ENCODE data around the gene KCNQ5.

The KCNQ5 gene

GRCh38 chr6:72842140-72842539 is 220.3 kb downstream of the KCNQ5 start:
- no peaks in the 10 kb centered on the region for H3K9me3 ChIP-seq (ENCODE audit: severe bottlenecking)
- H3K27ac ChIP-seq = no peak overlapping the region

GRCh38 chr6:72844614-72845013 is 222.8 kb downstream of the KCNQ5 start:
- Histone ChIP-seq H3K27me3 (ENCODE audit: insufficient read depth, low read depth, severe bottlenecking) (no peaks in the 10 kb centered on the region), H3K27ac (no peak overlapping the region), H3K36me3 (no peaks in the 10 kb centered on the region), H3K9me3 (ENCODE audit: severe bottlenecking) (no peaks in the 10 kb centered on the region), H3K4me3 (ENCODE audit: low read depth, low read length) (no peak overlapping the region)
- no peak for DNase-seq
- TF ChIP-seq CTCF (IDR thresholded peaks at IDR 0.05; ENCODE audit: low read depth, low read length) = no peak

More at GRCh38 chr6:72842140-72842539, 220.3 kb downstream of the KCNQ5 start:
- Histone ChIP-seq H3K36me3 (no peaks in the 10 kb centered on the region), H3K27me3 (ENCODE audit: insufficient read depth, low read depth, severe bottlenecking) (no peaks in the 10 kb centered on the region), H3K4me3 (ENCODE audit: low read depth, low read length) (no peak overlapping the region)
- DNase-seq = no peak
- no peak for TF ChIP-seq CTCF (IDR thresholded peaks at IDR 0.05; ENCODE audit: low read depth, low read length)

- Histone ChIP-seq H3K4me3 (ENCODE audit: low read depth, low read length) (no peak overlapping the region), H3K36me3 (no peaks in the 10 kb centered on the region), H3K27ac (no peak overlapping the region), H3K27me3 (ENCODE audit: insufficient read depth, low read depth, severe bottlenecking) (no peaks in the 10 kb centered on the region), H3K9me3 (ENCODE audit: severe bottlenecking) (no peaks in the 10 kb centered on the region)
- DNase-seq = no peak
- no peak for TF ChIP-seq CTCF (IDR thresholded peaks at IDR 0.05; ENCODE audit: low read depth, low read length)
Measured at GRCh38 chr6:72849346-72849745, 227.5 kb downstream of the KCNQ5 start.

GRCh38 chr6:72850040-72850439 is 228.2 kb downstream of the KCNQ5 start:
- Histone ChIP-seq H3K27ac (no peak overlapping the region), H3K27me3 (ENCODE audit: insufficient read depth, low read depth, severe bottlenecking) (no peaks in the 10 kb centered on the region), H3K9me3 (ENCODE audit: severe bottlenecking) (no peaks in the 10 kb centered on the region), H3K36me3 (no peaks in the 10 kb centered on the region), H3K4me3 (ENCODE audit: low read depth, low read length) (no peak overlapping the region)
- no peak for DNase-seq
- TF ChIP-seq CTCF (IDR thresholded peaks at IDR 0.05; ENCODE audit: low read depth, low read length) = no peak

- H3K36me3 ChIP-seq = no peaks in the 10 kb centered on the region
- no peak for DNase-seq
- no peaks in the 10 kb centered on the region for H3K27me3 ChIP-seq (ENCODE audit: insufficient read depth, low read depth, severe bottlenecking)
- no peak overlapping the region for H3K4me3 ChIP-seq (ENCODE audit: low read depth, low read length)
- no peak overlapping the region for H3K27ac ChIP-seq
- TF ChIP-seq CTCF (IDR thresholded peaks at IDR 0.05; ENCODE audit: low read depth, low read length) = no peak
- no peaks in the 10 kb centered on the region for H3K9me3 ChIP-seq (ENCODE audit: severe bottlenecking)
Measured at GRCh38 chr6:72850469-72850868, 228.6 kb downstream of the KCNQ5 start.

GRCh38 chr6:72855471-72855870 is 233.6 kb downstream of the KCNQ5 start:
- no peaks in the 10 kb centered on the region for H3K36me3 ChIP-seq
- H3K27me3 ChIP-seq (ENCODE audit: insufficient read depth, low read depth, severe bottlenecking) = no peaks in the 10 kb centered on the region
- H3K4me3 ChIP-seq (ENCODE audit: low read depth, low read length) = no peak overlapping the region
- DNase-seq = no peak
- TF ChIP-seq CTCF (IDR thresholded peaks at IDR 0.05; ENCODE audit: low read depth, low read length) = no peak
- no peaks in the 10 kb centered on the region for H3K9me3 ChIP-seq (ENCODE audit: severe bottlenecking)
- H3K27ac ChIP-seq = no peak overlapping the region
